Right hindlimb (tissue), 1 donor: ENCODE results near the gene RAB40C.

ENCODE experiments used
- DNase-seq: peaks from one replicate; pipeline ENCODE4 v3.0.0-alpha.2; 2018

Gene RAB40C

GRCh38 chr16:648781-649589 is 59.1 kb downstream of the RAB40C start, which contains the start of gene WDR90:
WDR90 (plus strand) TSS chr16:649365; CDS start chr16:649417, 52 bp downstream.
- peak; percentile 95 for DNase-seq

GRCh38 chr16:649631-650030 is 59.8 kb downstream of the RAB40C start:
- DNase-seq = no peak

GRCh38 chr16:651844-652243 is 62.0 kb downstream of the RAB40C start:
- no peak for DNase-seq

GRCh38 chr16:652454-653305 is 62.8 kb downstream of the RAB40C start:
- no peak for DNase-seq

GRCh38 chr16:654034-654433 is 64.2 kb downstream of the RAB40C start:
- no peak for DNase-seq

GRCh38 chr16:657487-657886 is 67.6 kb downstream of the RAB40C start:
- DNase-seq = no peak

GRCh38 chr16:658679-659571 is 69.1 kb downstream of the RAB40C start:
- no peak for DNase-seq

- DNase-seq = no peak
Observed at GRCh38 chr16:659618-660017, 69.8 kb downstream of the RAB40C start.

GRCh38 chr16:660132-660458 is 70.2 kb downstream of the RAB40C start:
- DNase-seq = no peak

GRCh38 chr16:660459-661183 is 70.8 kb downstream of the RAB40C start:
- peak; percentile 89 for DNase-seq

GRCh38 chr16:661184-661821 is 71.4 kb downstream of the RAB40C start:
- no peak for DNase-seq

- DNase-seq = no peak
Observed at GRCh38 chr16:662095-662494, 72.2 kb downstream of the RAB40C start.

- no peak for DNase-seq
Observed at GRCh38 chr16:662597-662996, 72.7 kb downstream of the RAB40C start.

GRCh38 chr16:666572-666971 is 76.7 kb downstream of the RAB40C start:
- DNase-seq = no peak

- no peak for DNase-seq
Observed at GRCh38 chr16:667113-667779, 77.4 kb downstream of the RAB40C start.

- peak; percentile 95 for DNase-seq
Observed at GRCh38 chr16:667780-668518, 78.1 kb downstream of the RAB40C start, which contains the start of gene RHOT2. RHOT2 (plus strand) TSS chr16:668132; CDS start chr16:668200, 68 bp downstream.

- DNase-seq = no peak
Observed at GRCh38 chr16:668519-669171, 78.8 kb downstream of the RAB40C start.

- no peak for DNase-seq
Observed at GRCh38 chr16:669666-670065, 79.8 kb downstream of the RAB40C start.

GRCh38 chr16:670485-671352 is 80.9 kb downstream of the RAB40C start:
- no peak for DNase-seq
